ENCODE data around the gene PCNA. TPM values are rescaled to one million over a fixed set of nuclear protein-coding genes. Genes with fewer than 3 reads are reported as not detected.
A peak's percentile ranks its signal among the peaks of the same experiment; 100 is the strongest.

The PCNA gene
- total RNA-seq, 1 donor from 2014 or later: 48.1 TPM

DNA sequence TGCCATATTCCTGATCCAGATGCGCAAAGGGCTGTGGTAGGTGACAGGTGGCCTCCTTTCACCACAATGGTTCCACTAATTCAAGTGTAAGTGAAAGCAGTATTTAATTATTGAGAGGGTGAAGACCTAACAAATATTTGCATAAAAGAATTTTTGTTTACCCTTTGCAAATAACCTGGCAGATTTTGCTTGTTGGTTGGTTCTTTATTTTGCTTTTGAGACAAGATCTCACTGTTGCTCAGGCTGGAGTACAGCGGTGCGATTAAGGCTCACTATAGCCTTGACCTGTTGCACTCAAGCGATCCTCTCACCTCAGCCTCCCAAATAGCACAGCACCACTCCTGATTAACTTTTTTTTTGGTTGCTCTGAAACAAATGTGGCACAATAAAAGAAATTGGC lies 49.2 kb downstream of the PCNA start:
- Histone ChIP-seq H3K9me3 (no peaks in the 10 kb centered on the region), H3K4me3 (no peak overlapping the region), H3K4me1 (peaks cover 21% of the 10 kb centered on the region), H3K27me3 (ENCODE audit: low read depth) (no peaks in the 10 kb centered on the region), H3K27ac (no peak overlapping the region), H3K36me3 (no peaks in the 10 kb centered on the region)
- TF ChIP-seq, protein P1, sequence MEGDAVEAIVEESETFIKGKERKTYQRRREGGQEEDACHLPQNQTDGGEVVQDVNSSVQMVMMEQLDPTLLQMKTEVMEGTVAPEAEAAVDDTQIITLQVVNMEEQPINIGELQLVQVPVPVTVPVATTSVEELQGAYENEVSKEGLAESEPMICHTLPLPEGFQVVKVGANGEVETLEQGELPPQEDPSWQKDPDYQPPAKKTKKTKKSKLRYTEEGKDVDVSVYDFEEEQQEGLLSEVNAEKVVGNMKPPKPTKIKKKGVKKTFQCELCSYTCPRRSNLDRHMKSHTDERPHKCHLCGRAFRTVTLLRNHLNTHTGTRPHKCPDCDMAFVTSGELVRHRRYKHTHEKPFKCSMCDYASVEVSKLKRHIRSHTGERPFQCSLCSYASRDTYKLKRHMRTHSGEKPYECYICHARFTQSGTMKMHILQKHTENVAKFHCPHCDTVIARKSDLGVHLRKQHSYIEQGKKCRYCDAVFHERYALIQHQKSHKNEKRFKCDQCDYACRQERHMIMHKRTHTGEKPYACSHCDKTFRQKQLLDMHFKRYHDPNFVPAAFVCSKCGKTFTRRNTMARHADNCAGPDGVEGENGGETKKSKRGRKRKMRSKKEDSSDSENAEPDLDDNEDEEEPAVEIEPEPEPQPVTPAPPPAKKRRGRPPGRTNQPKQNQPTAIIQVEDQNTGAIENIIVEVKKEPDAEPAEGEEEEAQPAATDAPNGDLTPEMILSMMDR (IDR thresholded peaks at IDR 0.05): no peak
- intact Hi-C loops (cut with DNase I): no loop called here
- ATAC-seq: no peak
- DNase-seq: no peak

- H3K27ac ChIP-seq: no peak overlapping the region
- no peaks in the 10 kb centered on the region for H3K27me3 ChIP-seq (ENCODE audit: low read depth)
- TF ChIP-seq, protein P1 (IDR thresholded peaks at IDR 0.05): no peak
- no peak for DNase-seq
- intact Hi-C loops (cut with DNase I): no loop called here
- no peaks in the 10 kb centered on the region for H3K36me3 ChIP-seq
- H3K4me1 ChIP-seq: peaks cover 21% of the 10 kb centered on the region
- ATAC-seq: no peak
- no peaks in the 10 kb centered on the region for H3K9me3 ChIP-seq
- H3K4me3 ChIP-seq: no peak overlapping the region
These were observed 49.7 kb downstream of the PCNA start for GRCh38 chr20:5070081-5070480.

- no peak overlapping the region for H3K27ac ChIP-seq
- TF ChIP-seq, protein P1 (IDR thresholded peaks at IDR 0.05): no peak
- H3K36me3 ChIP-seq: no peaks in the 10 kb centered on the region
- intact Hi-C loops (cut with DNase I): no loop called here
- H3K4me1 ChIP-seq: peaks cover 17% of the 10 kb centered on the region
- H3K27me3 ChIP-seq (ENCODE audit: low read depth): no peaks in the 10 kb centered on the region
- H3K9me3 ChIP-seq: no peaks in the 10 kb centered on the region
- no peak for DNase-seq
- ATAC-seq: no peak
- H3K4me3 ChIP-seq: no peak overlapping the region
These were observed 50.5 kb downstream of the PCNA start for GRCh38 chr20:5069141-5069806.

GRCh38 chr20:5067877-5068645 lies 51.7 kb downstream of the PCNA start:
- ATAC-seq (no peak), DNase-seq (no peak)
- no peaks in the 10 kb centered on the region for H3K36me3 ChIP-seq
- peaks cover 5% of the 10 kb centered on the region for H3K4me1 ChIP-seq
- intact Hi-C loops (cut with DNase I): no loop called here
- H3K27ac ChIP-seq: no peak overlapping the region
- TF ChIP-seq, protein P1 (IDR thresholded peaks at IDR 0.05): no peak
- H3K9me3 ChIP-seq: no peaks in the 10 kb centered on the region
- H3K27me3 ChIP-seq (ENCODE audit: low read depth): no peaks in the 10 kb centered on the region
- no peak overlapping the region for H3K4me3 ChIP-seq

GRCh38 chr20:5065879-5066383 lies 53.8 kb downstream of the PCNA start:
- H3K4me3 ChIP-seq: no peak overlapping the region
- peak; percentile 86 to 90 for ATAC-seq
- TF ChIP-seq, protein P1 (IDR thresholded peaks at IDR 0.05): no peak
- H3K36me3 ChIP-seq: no peaks in the 10 kb centered on the region
- peak; percentile 76 for DNase-seq
- H3K27me3 ChIP-seq (ENCODE audit: low read depth): no peaks in the 10 kb centered on the region
- no peaks in the 10 kb centered on the region for H3K4me1 ChIP-seq
- intact Hi-C loops (cut with DNase I): no loop called here
- H3K27ac ChIP-seq: no peak overlapping the region
- H3K9me3 ChIP-seq: no peaks in the 10 kb centered on the region

Measured in lower lobe of right lung (tissue), 2 donors.